ENCODE data around the gene DNMBP.
"Not testable (repeated sequence)": the region's sequence is repeated elsewhere in the genome, so short reads cannot be mapped to it uniquely, and the experiment has no call there.

DNMBP gene

DNA sequence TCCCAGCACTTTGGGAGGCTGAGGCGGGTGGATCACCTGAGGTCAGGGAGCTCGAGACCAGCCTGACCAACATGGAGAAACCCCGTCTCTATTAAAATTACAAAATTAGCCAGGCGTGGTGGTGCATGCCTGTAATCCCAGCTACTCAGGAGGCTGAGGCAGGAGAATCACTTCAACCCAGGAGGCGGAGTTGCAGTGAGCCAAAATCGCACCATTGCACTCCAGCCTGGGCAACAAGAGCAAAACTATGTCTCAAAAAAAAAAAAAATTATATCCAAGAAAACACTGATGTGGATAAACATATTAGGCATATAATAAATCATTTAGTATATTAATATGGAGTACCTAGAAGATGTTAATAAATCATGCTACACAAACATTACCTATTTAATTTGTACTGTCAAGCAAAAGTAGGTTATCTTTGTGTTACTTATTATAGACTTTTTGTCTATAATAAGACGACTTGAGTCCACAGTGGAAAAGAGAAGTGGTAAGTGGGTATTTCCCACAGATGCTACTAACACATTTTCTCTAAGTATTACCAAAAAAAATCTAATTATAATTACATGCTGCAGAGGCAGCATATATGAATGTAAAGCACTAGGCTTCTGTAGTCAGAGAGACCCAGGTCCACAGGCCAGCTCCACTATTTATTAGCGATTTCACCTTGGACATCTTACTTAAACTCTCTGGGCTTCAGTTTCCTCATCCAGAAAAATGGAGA, 34.5 kb downstream of the DNMBP start:
- H3K27ac ChIP-seq, result peak overlapping the region; percentile 85
- no peak for DNase-seq
- H3K4me3 ChIP-seq (ENCODE audit: low read depth, low read length), result no peak overlapping the region
- in situ Hi-C loops (cut with HindIII; ENCODE audit: low pct_ligation_motif_present, low sequenced_read_pairs), result no loop called here
- peaks cover 16% of the 10 kb centered on the region for H3K36me3 ChIP-seq (replicated peaks)
- no peaks in the 10 kb centered on the region for H3K27me3 ChIP-seq (replicated peaks)
- TF ChIP-seq, protein P1, sequence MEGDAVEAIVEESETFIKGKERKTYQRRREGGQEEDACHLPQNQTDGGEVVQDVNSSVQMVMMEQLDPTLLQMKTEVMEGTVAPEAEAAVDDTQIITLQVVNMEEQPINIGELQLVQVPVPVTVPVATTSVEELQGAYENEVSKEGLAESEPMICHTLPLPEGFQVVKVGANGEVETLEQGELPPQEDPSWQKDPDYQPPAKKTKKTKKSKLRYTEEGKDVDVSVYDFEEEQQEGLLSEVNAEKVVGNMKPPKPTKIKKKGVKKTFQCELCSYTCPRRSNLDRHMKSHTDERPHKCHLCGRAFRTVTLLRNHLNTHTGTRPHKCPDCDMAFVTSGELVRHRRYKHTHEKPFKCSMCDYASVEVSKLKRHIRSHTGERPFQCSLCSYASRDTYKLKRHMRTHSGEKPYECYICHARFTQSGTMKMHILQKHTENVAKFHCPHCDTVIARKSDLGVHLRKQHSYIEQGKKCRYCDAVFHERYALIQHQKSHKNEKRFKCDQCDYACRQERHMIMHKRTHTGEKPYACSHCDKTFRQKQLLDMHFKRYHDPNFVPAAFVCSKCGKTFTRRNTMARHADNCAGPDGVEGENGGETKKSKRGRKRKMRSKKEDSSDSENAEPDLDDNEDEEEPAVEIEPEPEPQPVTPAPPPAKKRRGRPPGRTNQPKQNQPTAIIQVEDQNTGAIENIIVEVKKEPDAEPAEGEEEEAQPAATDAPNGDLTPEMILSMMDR (IDR thresholded peaks at IDR 0.05; ENCODE audit: low read depth, low read length, missing control alignments), result no peak

GRCh38 chr10:99973190-99973589, 36.6 kb downstream of the DNMBP start:
- Histone ChIP-seq H3K4me3 (ENCODE audit: low read depth, low read length) (no peak overlapping the region), H3K27ac (no peak overlapping the region), H3K36me3 (replicated peaks) (peaks cover 36% of the 10 kb centered on the region), H3K27me3 (replicated peaks) (no peaks in the 10 kb centered on the region)
- in situ Hi-C loops (cut with HindIII; ENCODE audit: low pct_ligation_motif_present, low sequenced_read_pairs), result no loop called here
- TF ChIP-seq, protein P1 (IDR thresholded peaks at IDR 0.05; ENCODE audit: low read depth, low read length, missing control alignments), result peak; percentile 26
- DNase-seq, result no peak

GRCh38 chr10:99967961-99968360, 41.8 kb downstream of the DNMBP start:
- peaks cover 36% of the 10 kb centered on the region for H3K36me3 ChIP-seq (replicated peaks)
- DNase-seq, result no peak
- H3K27me3 ChIP-seq (replicated peaks), result no peaks in the 10 kb centered on the region
- no peak overlapping the region for H3K4me3 ChIP-seq (ENCODE audit: low read depth, low read length)
- TF ChIP-seq, protein P1 (IDR thresholded peaks at IDR 0.05; ENCODE audit: low read depth, low read length, missing control alignments), result no peak
- no peak overlapping the region for H3K27ac ChIP-seq
- in situ Hi-C loops (cut with HindIII; ENCODE audit: low pct_ligation_motif_present, low sequenced_read_pairs), result no loop called here

- in situ Hi-C loops (cut with HindIII; ENCODE audit: low pct_ligation_motif_present, low sequenced_read_pairs), result no loop called here
- peaks cover 32% of the 10 kb centered on the region for H3K36me3 ChIP-seq (replicated peaks)
- TF ChIP-seq, protein P1 (IDR thresholded peaks at IDR 0.05; ENCODE audit: low read depth, low read length, missing control alignments), result no peak
- H3K27me3 ChIP-seq (replicated peaks), result no peaks in the 10 kb centered on the region
- peak; percentile 93 for DNase-seq
- peak overlapping the region; percentile 80 for H3K27ac ChIP-seq
- no peak overlapping the region for H3K4me3 ChIP-seq (ENCODE audit: low read depth, low read length)
Observed at GRCh38 chr10:99966306-99966705, 43.4 kb downstream of the DNMBP start.

DNA sequence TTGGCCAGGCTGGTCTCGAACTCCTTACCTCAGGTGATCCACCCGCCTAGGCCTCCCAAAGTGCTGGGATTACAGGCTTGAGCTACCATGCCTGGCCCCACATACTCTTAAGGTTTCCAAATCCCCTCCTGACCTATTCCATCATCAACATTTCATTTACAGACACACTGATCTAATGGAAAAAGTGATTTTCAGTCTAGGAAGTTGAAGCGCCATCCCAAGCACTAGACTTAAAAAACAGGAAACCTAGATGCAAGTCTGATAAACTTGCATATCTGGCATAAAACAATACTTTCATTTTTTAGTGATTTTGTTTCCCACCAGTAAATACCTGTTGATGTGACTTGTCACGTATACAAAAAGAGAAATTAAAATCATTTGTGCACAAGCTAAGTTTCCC, 44.0 kb downstream of the DNMBP start:
- no peak for DNase-seq
- in situ Hi-C loops (cut with HindIII; ENCODE audit: low pct_ligation_motif_present, low sequenced_read_pairs), result no loop called here
- TF ChIP-seq, protein P1 (IDR thresholded peaks at IDR 0.05; ENCODE audit: low read depth, low read length, missing control alignments), result no peak
- Histone ChIP-seq H3K36me3 (replicated peaks) (peaks cover 28% of the 10 kb centered on the region), H3K27ac (peak overlapping the region; percentile 80), H3K27me3 (replicated peaks) (no peaks in the 10 kb centered on the region), H3K4me3 (ENCODE audit: low read depth, low read length) (no peak overlapping the region)

DNA sequence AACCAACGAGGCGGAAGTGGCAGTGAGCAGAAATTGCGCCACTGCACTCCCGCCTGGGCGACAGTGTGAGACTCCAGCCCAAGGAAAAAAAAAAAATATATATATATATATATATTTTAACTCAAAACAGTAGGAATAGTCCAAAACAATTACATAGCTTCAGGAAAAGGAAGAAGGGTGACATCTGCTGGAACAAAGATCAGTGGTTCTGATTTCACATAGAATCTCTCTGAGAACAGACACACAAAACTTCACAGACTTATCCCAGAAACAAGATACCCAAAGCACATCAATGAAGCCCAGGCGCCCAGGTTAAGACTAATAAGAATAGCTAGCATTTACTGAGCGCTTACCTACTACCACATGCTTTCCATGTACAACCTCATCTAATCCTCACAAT, 45.0 kb downstream of the DNMBP start:
- in situ Hi-C loops (cut with HindIII; ENCODE audit: low pct_ligation_motif_present, low sequenced_read_pairs), result no loop called here
- TF ChIP-seq, protein P1 (IDR thresholded peaks at IDR 0.05; ENCODE audit: low read depth, low read length, missing control alignments), result peak; percentile 20
- DNase-seq, result no peak

DNA sequence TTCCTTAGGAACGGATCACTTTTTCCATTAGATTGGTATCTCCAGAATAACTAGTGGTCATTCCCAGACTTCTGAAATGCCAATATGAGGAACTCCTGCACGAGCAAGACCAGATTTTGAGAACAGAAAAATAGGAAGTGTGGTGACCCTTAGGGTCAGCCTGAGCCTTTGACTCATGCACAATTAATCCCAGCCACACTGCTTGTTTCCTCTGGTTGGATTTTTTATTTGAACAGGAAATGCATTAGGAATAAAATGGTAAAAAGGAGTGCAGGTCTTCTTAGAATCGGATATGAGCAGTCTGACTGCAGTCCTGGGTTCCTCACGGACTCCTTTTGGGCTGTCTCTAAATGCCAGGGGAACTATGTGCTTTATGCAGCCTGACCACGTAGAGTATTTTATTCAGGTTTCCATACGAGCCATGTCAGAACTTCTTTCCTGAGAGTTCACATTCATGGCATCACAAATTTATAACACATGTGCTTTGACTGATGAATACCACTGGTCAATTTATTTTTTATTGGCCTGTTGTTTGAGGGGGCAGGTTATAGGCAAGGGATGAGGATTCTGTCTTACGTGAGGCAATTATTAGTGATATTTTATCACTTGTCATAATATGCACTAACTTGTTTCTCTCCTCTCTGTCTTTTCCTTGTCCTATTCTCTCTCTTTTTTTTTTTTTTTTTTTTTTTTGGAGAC, 46.1 kb downstream of the DNMBP start:
- DNase-seq; H3K27me3 ChIP-seq (replicated peaks); H3K36me3 ChIP-seq (replicated peaks); H3K4me3 ChIP-seq (ENCODE audit: low read depth, low read length); in situ Hi-C loops (cut with HindIII; ENCODE audit: low pct_ligation_motif_present, low sequenced_read_pairs): not testable (repeated sequence)
- H3K27ac ChIP-seq, result peak overlapping the region; percentile 56

More for the DNA sequence above, 45.0 kb downstream of the DNMBP start:
- peaks cover 20% of the 10 kb centered on the region for H3K36me3 ChIP-seq (replicated peaks)
- H3K27ac ChIP-seq, result peak overlapping the region; percentile 2
- no peak overlapping the region for H3K4me3 ChIP-seq (ENCODE audit: low read depth, low read length)
- H3K27me3 ChIP-seq (replicated peaks), result no peaks in the 10 kb centered on the region

Data from brain microvascular endothelial cell (primary cell).